HEK293 (cell line): ENCODE results near the gene RBM42.

Experiments
- CTCF ChIP-seq: fragments of 450-650 bp; formaldehyde crosslinking; IDR thresholded peaks from 2 replicates; pipeline ENCODE4 v1.5.1; 2016; ENCODE audit warnings: missing biosample characterization, missing genetic modification characterization
- KLF17 ChIP-seq: fragments of 450-650 bp; formaldehyde crosslinking; IDR thresholded peaks from 2 replicates; pipeline ENCODE4 v1.5.1; 2016; ENCODE audit warnings: missing biosample characterization, missing genetic modification characterization
- ZFHX2 ChIP-seq: fragments of 450-650 bp; formaldehyde crosslinking; conservative IDR thresholded peaks from 2 replicates; pipeline ENCODE4 v1.5.1; 2016; ENCODE audit warnings: missing biosample characterization, missing genetic modification characterization
- ZNF292 ChIP-seq: fragments of 450-650 bp; formaldehyde crosslinking; IDR thresholded peaks from 2 replicates; pipeline ENCODE4 v1.5.1; 2016; ENCODE audit warnings: low read depth, missing biosample characterization, missing genetic modification characterization, borderline replicate concordance
- ZNF513 ChIP-seq: fragments of 450-650 bp; IDR thresholded peaks from 2 replicates; pipeline ENCODE4 v1.5.1; 2018; ENCODE audit warnings: missing biosample characterization, missing genetic modification characterization
- ZNF585B ChIP-seq: fragments of 450-650 bp; formaldehyde crosslinking; IDR thresholded peaks from 2 replicates; pipeline ENCODE4 v1.5.1; 2016; ENCODE audit warnings: missing biosample characterization, missing genetic modification characterization
- ZNF596 ChIP-seq: fragments of 450-650 bp; IDR thresholded peaks from 2 replicates; pipeline ENCODE4 v1.5.0; 2018; ENCODE audit warnings: missing biosample characterization, mild to moderate bottlenecking, missing genetic modification characterization, moderate library complexity
- ZNF791 ChIP-seq: fragments of 450-650 bp; formaldehyde crosslinking; IDR thresholded peaks from 2 replicates; pipeline ENCODE4 v1.5.1; 2016; ENCODE audit warnings: missing biosample characterization, missing genetic modification characterization
- ZSCAN18 ChIP-seq: fragments of 450-650 bp; formaldehyde crosslinking; IDR thresholded peaks from 2 replicates; pipeline ENCODE4 v1.5.1; 2016; ENCODE audit warnings: missing biosample characterization, missing genetic modification characterization

- TF ChIP-seq ZNF585B (tag by site-specific recombination) (no peak), KLF17 (tag by site-specific recombination) (no peak), ZNF292 (tag by site-specific recombination) (no peak), ZNF513 (no peak), ZNF596 (tag by site-specific recombination) (no peak), CTCF (tag by site-specific recombination) (no peak), ZSCAN18 (tag by site-specific recombination) (no peak), ZNF791 (tag by site-specific recombination) (no peak), ZFHX2 (tag by site-specific recombination) (no peak)
These were observed 36.3 kb downstream of the RBM42 start for GRCh38 chr19:35665157-35665556.
